Progenitor cell of endocrine pancreas (in vitro differentiated cells): Measurements from ENCODE around the gene DUSP19. TPM values are rescaled to one million over a fixed set of nuclear protein-coding genes. Genes with fewer than 3 reads are reported as not detected.

Source experiments
- DNase-seq: peaks from one replicate; pipeline ENCODE4 v3.0.0; 2021; ENCODE audit warnings: low spot score; ENCODE audit not compliant: unreplicated experiment
- H3K27ac Mint-ChIP-seq: 2 replicates; pipeline ENCODE4 v1.8.0; 2021; ENCODE audit warnings: mild to moderate bottlenecking, moderate library complexity, mixed read lengths
- H3K27me3 Mint-ChIP-seq: 2 replicates; pipeline ENCODE4 v1.8.0; 2021; ENCODE audit warnings: mixed read lengths
- H3K36me3 Mint-ChIP-seq: 2 replicates; pipeline ENCODE4 v1.8.0; 2022; ENCODE audit warnings: mixed read lengths; ENCODE audit not compliant: insufficient read depth
- H3K4me1 Mint-ChIP-seq: 2 replicates; pipeline ENCODE4 v1.8.0; 2021; ENCODE audit warnings: low read depth, mixed read lengths
- H3K4me3 Mint-ChIP-seq: 2 replicates; pipeline ENCODE4 v1.8.0; 2021; ENCODE audit warnings: low read depth, mild to moderate bottlenecking, moderate library complexity, mixed read lengths
- H3K9me3 Mint-ChIP-seq: 2 replicates; pipeline ENCODE4 v1.8.0; 2021; ENCODE audit warnings: low read depth, mixed read lengths
- total RNA-seq: library from RNA; stranded (reverse); gene quantifications from 2 replicates; pipeline ENCODE4 v1.2.1, GENCODE V29; 2021
- TF ChIP-seq, protein P1 (sequence below): fragments of 200-600 bp; sonication (generic); IDR thresholded peaks from one replicate; pipeline ENCODE4 v1.5.0; 2021; ENCODE audit warnings: antibody characterized with exemption, mild to moderate bottlenecking; ENCODE audit not compliant: unreplicated experiment

Gene DUSP19
- total RNA-seq, 1 donor from 2014 or later: 1.9 TPM

DNA sequence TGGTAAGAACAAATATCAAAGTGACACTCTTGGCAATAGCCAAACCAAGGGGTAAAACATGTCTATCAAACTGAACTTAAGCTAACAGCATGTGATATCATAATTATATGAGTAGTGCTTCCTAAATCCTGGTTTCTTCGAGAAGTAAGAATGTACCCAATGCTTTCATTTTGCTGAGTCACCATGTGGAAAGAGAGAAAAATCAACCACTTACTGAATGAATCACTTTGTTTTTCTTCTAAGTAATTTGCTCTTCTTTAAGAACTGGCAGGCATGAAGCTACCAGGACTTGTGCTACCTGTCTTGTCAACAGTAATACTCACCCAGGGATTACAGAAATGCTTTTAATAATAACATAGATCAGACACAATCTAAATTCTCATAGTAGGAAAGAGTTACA is 19.0 kb upstream of the DUSP19 start:
- DNase-seq: no peak
- H3K4me1 Mint-ChIP-seq: peaks cover 10% of the 10 kb centered on the region
- TF ChIP-seq, protein P1, sequence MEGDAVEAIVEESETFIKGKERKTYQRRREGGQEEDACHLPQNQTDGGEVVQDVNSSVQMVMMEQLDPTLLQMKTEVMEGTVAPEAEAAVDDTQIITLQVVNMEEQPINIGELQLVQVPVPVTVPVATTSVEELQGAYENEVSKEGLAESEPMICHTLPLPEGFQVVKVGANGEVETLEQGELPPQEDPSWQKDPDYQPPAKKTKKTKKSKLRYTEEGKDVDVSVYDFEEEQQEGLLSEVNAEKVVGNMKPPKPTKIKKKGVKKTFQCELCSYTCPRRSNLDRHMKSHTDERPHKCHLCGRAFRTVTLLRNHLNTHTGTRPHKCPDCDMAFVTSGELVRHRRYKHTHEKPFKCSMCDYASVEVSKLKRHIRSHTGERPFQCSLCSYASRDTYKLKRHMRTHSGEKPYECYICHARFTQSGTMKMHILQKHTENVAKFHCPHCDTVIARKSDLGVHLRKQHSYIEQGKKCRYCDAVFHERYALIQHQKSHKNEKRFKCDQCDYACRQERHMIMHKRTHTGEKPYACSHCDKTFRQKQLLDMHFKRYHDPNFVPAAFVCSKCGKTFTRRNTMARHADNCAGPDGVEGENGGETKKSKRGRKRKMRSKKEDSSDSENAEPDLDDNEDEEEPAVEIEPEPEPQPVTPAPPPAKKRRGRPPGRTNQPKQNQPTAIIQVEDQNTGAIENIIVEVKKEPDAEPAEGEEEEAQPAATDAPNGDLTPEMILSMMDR: no peak

DNA sequence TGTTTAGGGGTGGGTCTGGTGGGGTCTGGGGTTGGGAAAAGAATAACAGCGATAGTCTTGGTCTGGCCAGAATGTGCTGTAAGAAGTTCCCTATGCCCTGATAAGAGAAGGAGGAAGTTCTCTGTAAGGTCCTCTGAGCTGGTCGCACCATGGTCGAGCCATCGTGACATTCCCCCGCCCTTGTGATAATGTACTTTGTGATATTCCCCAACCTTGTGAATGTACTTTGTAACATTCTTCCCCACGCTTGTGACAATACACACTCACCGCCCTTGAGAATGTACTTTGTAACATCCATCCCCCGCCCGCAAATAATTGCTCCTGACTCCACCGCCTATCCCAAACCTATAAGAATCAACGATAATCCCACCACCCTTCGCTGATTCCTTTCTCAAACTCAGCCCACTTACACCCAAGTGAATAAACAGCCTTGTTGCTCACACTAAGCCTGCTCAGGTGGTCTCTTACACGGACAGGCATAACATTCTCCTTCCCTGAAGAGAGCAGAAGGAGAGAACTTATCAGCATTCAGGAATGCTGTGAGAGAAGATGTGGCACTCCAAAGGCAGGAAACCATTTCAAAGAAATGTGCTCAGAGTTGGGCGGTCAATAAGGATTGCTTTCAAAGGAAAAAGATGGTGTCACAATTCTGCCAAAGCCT is 17.8 kb upstream of the DUSP19 start:
- Mint-ChIP-seq H3K4me3 (no peak overlapping the region), H3K36me3 (no peaks in the 10 kb centered on the region), H3K9me3 (no peaks in the 10 kb centered on the region), H3K27me3 (no peaks in the 10 kb centered on the region), H3K27ac (no peak overlapping the region), H3K4me1 (peaks cover 10% of the 10 kb centered on the region)
- DNase-seq: no peak
- TF ChIP-seq, protein P1: no peak

More for the DNA sequence above, 19.0 kb upstream of the DUSP19 start:
- no peaks in the 10 kb centered on the region for H3K9me3 Mint-ChIP-seq
- no peaks in the 10 kb centered on the region for H3K27me3 Mint-ChIP-seq
- no peaks in the 10 kb centered on the region for H3K36me3 Mint-ChIP-seq
- no peak overlapping the region for H3K4me3 Mint-ChIP-seq
- peak overlapping the region; percentile 46 for H3K27ac Mint-ChIP-seq

DNA sequence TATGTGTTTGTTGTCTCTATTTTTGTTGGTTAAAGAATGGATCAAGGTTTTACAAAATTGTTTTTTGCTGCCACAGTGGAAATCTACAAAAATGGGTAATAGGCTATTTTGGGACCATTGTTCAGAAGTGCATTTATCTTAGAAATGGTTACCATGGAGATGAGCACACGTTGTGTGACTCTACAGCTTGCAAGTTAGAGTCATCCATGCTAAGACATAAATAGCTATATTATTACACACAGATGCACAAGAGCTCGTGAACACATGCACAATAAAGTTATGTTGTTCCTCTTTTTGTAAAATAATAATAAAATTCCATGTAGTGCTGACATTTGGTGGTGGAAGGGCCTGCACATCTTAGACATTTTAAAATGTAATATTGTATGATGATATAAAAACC is 15.5 kb upstream of the DUSP19 start:
- H3K4me1 Mint-ChIP-seq: peaks cover 1% of the 10 kb centered on the region
- no peak for DNase-seq
- H3K4me3 Mint-ChIP-seq: no peak overlapping the region
- H3K27me3 Mint-ChIP-seq: no peaks in the 10 kb centered on the region
- TF ChIP-seq, protein P1: no peak
- H3K36me3 Mint-ChIP-seq: no peaks in the 10 kb centered on the region
- H3K27ac Mint-ChIP-seq: no peak overlapping the region
- H3K9me3 Mint-ChIP-seq: no peaks in the 10 kb centered on the region

DNA sequence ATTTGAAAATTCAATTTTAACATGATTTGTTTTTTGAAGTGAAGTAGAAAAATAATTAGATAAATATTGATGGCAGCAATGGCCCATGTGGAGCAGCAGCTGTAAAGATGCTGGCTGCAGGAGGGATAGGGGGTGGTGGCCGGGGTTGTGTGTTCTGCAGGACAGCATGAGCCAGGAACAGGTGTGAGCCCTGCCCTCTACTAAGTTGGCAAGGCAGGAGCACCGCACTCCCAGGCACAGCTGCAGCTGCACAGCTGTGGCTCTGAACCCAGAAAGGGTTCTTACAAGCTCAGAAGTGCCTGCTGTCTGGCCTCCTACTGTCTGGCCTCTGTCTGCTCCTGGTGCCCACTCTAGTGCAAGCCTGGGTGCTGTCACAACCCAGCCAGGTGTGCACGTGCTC is 10.0 kb upstream of the DUSP19 start:
- no peak for DNase-seq
- H3K4me1 Mint-ChIP-seq: no peaks in the 10 kb centered on the region
- no peaks in the 10 kb centered on the region for H3K27me3 Mint-ChIP-seq
- no peak overlapping the region for H3K27ac Mint-ChIP-seq
- TF ChIP-seq, protein P1: no peak
- H3K36me3 Mint-ChIP-seq: no peaks in the 10 kb centered on the region
- no peaks in the 10 kb centered on the region for H3K9me3 Mint-ChIP-seq
- no peak overlapping the region for H3K4me3 Mint-ChIP-seq

DNA sequence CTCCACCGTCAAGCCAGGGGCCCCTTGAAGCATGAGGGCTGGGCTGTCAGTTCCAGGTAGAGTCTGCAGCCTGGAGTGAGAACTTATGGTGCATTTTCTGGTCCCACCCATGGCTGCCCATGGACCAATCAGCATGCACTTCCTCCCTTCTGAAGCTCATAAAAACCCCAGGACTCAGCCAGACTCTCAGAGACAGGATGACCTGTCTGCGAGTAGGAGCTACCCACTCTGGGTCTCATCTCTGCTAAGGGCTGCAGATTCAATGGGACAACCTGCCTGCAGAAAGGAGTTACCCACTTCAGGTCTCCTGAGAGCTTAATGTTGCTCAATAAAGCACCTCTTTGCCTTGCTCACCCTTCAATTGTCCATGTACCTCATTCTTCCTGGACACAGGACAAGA is 9.4 kb upstream of the DUSP19 start:
- DNase-seq: no peak
- H3K36me3 Mint-ChIP-seq: no peaks in the 10 kb centered on the region
- TF ChIP-seq, protein P1: no peak
- H3K27me3 Mint-ChIP-seq: no peaks in the 10 kb centered on the region
- no peak overlapping the region for H3K27ac Mint-ChIP-seq
- no peaks in the 10 kb centered on the region for H3K9me3 Mint-ChIP-seq
- H3K4me3 Mint-ChIP-seq: no peak overlapping the region
- H3K4me1 Mint-ChIP-seq: no peaks in the 10 kb centered on the region
